Ishikawa (cell line): ENCODE measurements around the gene FMNL2.

Experiments
- CEBPB ChIP-seq: IDR thresholded peaks from 2 replicates; pipeline ENCODE4 v1.6.1; 2012
- CREB1 ChIP-seq: IDR thresholded peaks from 2 replicates; pipeline ENCODE4 v1.6.1; 2012; ENCODE audit warnings: low read depth
- EGR1 ChIP-seq: IDR thresholded peaks from 2 replicates; pipeline ENCODE4 v1.6.1; 2012
- EP300 ChIP-seq: IDR thresholded peaks from 2 replicates; pipeline ENCODE4 v1.6.1; 2012; ENCODE audit warnings: borderline replicate concordance
- NFIC ChIP-seq: IDR thresholded peaks from 2 replicates; pipeline ENCODE4 v1.6.1; 2012
- RAD21 ChIP-seq: IDR thresholded peaks from 2 replicates; pipeline ENCODE4 v1.6.1; 2012; ENCODE audit warnings: low read depth
- REST ChIP-seq: IDR thresholded peaks from 2 replicates; pipeline ENCODE4 v1.6.1; 2012; ENCODE audit warnings: low read depth, mild to moderate bottlenecking
- TAF1 ChIP-seq: IDR thresholded peaks from 2 replicates; pipeline ENCODE4 v1.6.1; 2012; ENCODE audit warnings: low read depth, mild to moderate bottlenecking
- TCF12 ChIP-seq: IDR thresholded peaks from 2 replicates; pipeline ENCODE4 v1.6.1; 2012; ENCODE audit warnings: low read depth
- TEAD4 ChIP-seq: IDR thresholded peaks from 2 replicates; pipeline ENCODE4 v1.6.1; 2012
- YY1 ChIP-seq: IDR thresholded peaks from 2 replicates; pipeline ENCODE4 v1.6.1; 2012; ENCODE audit warnings: low read depth
- TF ChIP-seq, protein P1 (sequence below): IDR thresholded peaks from 2 replicates; pipeline ENCODE4 v1.6.1; 2012
- TF ChIP-seq, protein P2 (sequence below): IDR thresholded peaks from 2 replicates; pipeline ENCODE4 v1.6.1; 2012

DNA sequence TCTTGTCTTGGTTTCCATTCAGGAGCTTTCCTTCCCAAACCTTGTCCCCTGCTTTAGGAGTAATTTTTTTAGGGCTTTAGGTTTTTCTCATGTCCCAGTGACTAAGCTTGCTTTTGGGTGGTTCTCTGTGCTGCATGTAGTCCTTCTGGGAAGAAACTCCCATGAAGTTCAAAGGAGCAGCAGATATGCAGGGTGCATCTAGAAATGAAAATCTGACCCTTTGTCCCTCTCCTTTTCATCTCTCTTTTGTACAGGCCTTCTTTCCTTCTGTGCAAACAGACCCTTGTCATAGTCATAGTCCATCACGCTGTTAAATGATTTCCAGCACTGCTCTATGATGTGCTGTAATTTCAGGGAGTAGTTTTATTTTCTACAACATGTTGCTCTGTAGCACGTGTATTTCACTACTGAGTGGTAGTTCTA is 20.4 kb downstream of the FMNL2 start:
- TF ChIP-seq EGR1, result no peak
- TF ChIP-seq TAF1, result no peak
- no peak for TF ChIP-seq YY1
- TF ChIP-seq RAD21, result no peak
- no peak for TF ChIP-seq NFIC
- TF ChIP-seq TEAD4, result no peak
- TF ChIP-seq CEBPB, result no peak
- TF ChIP-seq TCF12, result no peak
- no peak for TF ChIP-seq EP300
- TF ChIP-seq, protein P1, sequence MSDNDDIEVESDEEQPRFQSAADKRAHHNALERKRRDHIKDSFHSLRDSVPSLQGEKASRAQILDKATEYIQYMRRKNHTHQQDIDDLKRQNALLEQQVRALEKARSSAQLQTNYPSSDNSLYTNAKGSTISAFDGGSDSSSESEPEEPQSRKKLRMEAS, result no peak
- no peak for TF ChIP-seq CREB1
- TF ChIP-seq REST, result no peak
- TF ChIP-seq, protein P2, sequence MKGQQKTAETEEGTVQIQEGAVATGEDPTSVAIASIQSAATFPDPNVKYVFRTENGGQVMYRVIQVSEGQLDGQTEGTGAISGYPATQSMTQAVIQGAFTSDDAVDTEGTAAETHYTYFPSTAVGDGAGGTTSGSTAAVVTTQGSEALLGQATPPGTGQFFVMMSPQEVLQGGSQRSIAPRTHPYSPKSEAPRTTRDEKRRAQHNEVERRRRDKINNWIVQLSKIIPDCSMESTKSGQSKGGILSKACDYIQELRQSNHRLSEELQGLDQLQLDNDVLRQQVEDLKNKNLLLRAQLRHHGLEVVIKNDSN, result no peak
